A673 (cell line): Measurements from ENCODE around the gene KCNH5. TPM values are rescaled to one million over a fixed set of nuclear protein-coding genes. Genes with fewer than 3 reads are reported as not detected.
A peak's percentile ranks its signal among the peaks of the same experiment; 100 is the strongest.

Experiments used
- Bru-seq: library from RNA; stranded (reverse); fragments of 400-500 nt; gene quantifications from one replicate; lab custom pipeline; 2021; lab: Mats Ljungman, UMichigan
- BruChase-seq, 2 experiments: library from RNA; stranded (reverse); fragments of 400-500 nt; gene quantifications; one replicate each; lab custom pipeline; 2021; lab: Mats Ljungman, UMichigan
- BruUV-seq: library from RNA; stranded (reverse); fragments of 400-500 nt; replicated peaks from 2 replicates; lab custom pipeline; 2021; lab: Mats Ljungman, UMichigan
- CTCF ChIA-PET: fragments of 300-600 bp; sonication (Branson Sonifier 250); formaldehyde crosslinking; loops from one replicate; lab custom pipeline; 2022; ENCODE audit warnings: antibody characterized with exemption; lab: Charles Lee
- POLR2A ChIA-PET: fragments of 300-600 bp; sonication (Branson Sonifier 250); formaldehyde crosslinking; loops from one replicate; lab custom pipeline; 2022; ENCODE audit warnings: antibody characterized with exemption; ENCODE audit not compliant: low non-redundant PET; lab: Charles Lee
- DNase-seq: peaks from one replicate; pipeline ENCODE4 v3.0.0-alpha.2; 2015; ENCODE audit warnings: low spot score
- H3K27ac ChIP-seq: fragments of 200-600 bp; sonication (generic); 2 replicates; pipeline ENCODE4 v1.5.1; 2016; ENCODE audit warnings: mixed run types, low read depth, mild to moderate bottlenecking, mixed read lengths, antibody characterized with exemption, low read length; ENCODE audit not compliant: poor library complexity, severe bottlenecking
- H3K27me3 ChIP-seq: fragments of 200-600 bp; sonication (generic); replicated peaks from 2 replicates; pipeline ENCODE4 v1.6.1; 2017; ENCODE audit warnings: mixed run types, low read depth, mild to moderate bottlenecking, mixed read lengths, antibody characterized with exemption, low read length; ENCODE audit not compliant: insufficient read depth, poor library complexity
- H3K36me3 ChIP-seq: fragments of 200-600 bp; sonication (generic); 2 replicates; pipeline ENCODE4 v1.6.1; 2016; ENCODE audit warnings: mixed run types, mild to moderate bottlenecking, mixed read lengths, antibody characterized with exemption, low read length; ENCODE audit not compliant: insufficient read depth, poor library complexity, severe bottlenecking
- H3K4me1 ChIP-seq: fragments of 200-600 bp; sonication (generic); 2 replicates; pipeline ENCODE4 v1.6.1; 2017; ENCODE audit warnings: mixed run types, mild to moderate bottlenecking, mixed read lengths, antibody characterized with exemption, low read length; ENCODE audit not compliant: insufficient read depth, poor library complexity, severe bottlenecking
- H3K4me3 ChIP-seq: fragments of 200-600 bp; sonication (generic); 2 replicates; pipeline ENCODE4 v1.5.1; 2016; ENCODE audit warnings: low read depth, mixed run types, mild to moderate bottlenecking, mixed read lengths, low read length; ENCODE audit not compliant: poor library complexity, severe bottlenecking
- H3K9me3 ChIP-seq: fragments of 200-600 bp; sonication (generic); 2 replicates; pipeline ENCODE4 v1.6.1; 2016; ENCODE audit warnings: mixed run types, low read depth, mild to moderate bottlenecking, mixed read lengths, antibody characterized with exemption, low read length; ENCODE audit not compliant: poor library complexity, severe bottlenecking
- CTCF ChIP-seq: fragments of 300-800, 200-600 bp; sonication (generic); conservative IDR thresholded peaks from 2 replicates; pipeline ENCODE4 v1.5.1; 2017; ENCODE audit warnings: low read depth, mild to moderate bottlenecking, antibody characterized with exemption, low read length, moderate library complexity, mixed read lengths
- EZH2 ChIP-seq: fragments of 200-600 bp; sonication (generic); IDR thresholded peaks from 2 replicates; pipeline ENCODE4 v1.6.1; 2017; ENCODE audit warnings: borderline replicate concordance, low read depth, mild to moderate bottlenecking, mixed read lengths, antibody characterized with exemption, low read length; ENCODE audit not compliant: poor library complexity, severe bottlenecking
- intact Hi-C: fragments of 100-400 bp; cut with micrococcal nuclease; formaldehyde crosslinking; loops from one replicate; pipeline ENCODE4 v1.10.0; 2022; ENCODE audit not compliant: unreplicated experiment
- long read RNA-seq: library from polyadenylated mRNA; stranded (forward); transcript quantifications from one replicate; pipeline ENCODE4 v2.0.0, GENCODE V29; 2022
- total RNA-seq: library from RNA; stranded (reverse); gene quantifications from 2 replicates; pipeline ENCODE4 v1.2.3, GENCODE V29; 2021

KCNH5 gene
- total RNA-seq (27.9 and 31.8 TPM in 2 replicates), Bru-seq, nascent RNA (percentile 87 among the genes with signal in this experiment), BruChase-seq, experiment 1, labeled RNA remaining after a 2-hour chase (percentile 74 among the genes with signal in this experiment), BruChase-seq, experiment 2, labeled RNA remaining after a 6-hour chase (percentile 65 among the genes with signal in this experiment)
- long read RNA-seq, full-length matches to known transcripts, result 5 of 28 reads
- long read RNA-seq, partial matches to known transcripts, result 9 of 28 reads
- long read RNA-seq, other reads (novel, unspliced or antisense), result 14 of 28 reads

- H3K9me3 ChIP-seq, result no peaks in the 10 kb centered on the region
- H3K36me3 ChIP-seq, result no peaks in the 10 kb centered on the region
- DNase-seq, result peak; percentile 88
- H3K27ac ChIP-seq, result no peak within 1 kb of the TSS
- peak within 1 kb of the TSS; percentile 80 for H3K4me3 ChIP-seq
- no peaks in the 10 kb centered on the region for H3K27me3 ChIP-seq
- peaks cover 27% of the 10 kb centered on the region for H3K4me1 ChIP-seq
- intact Hi-C loops, result loop anchor here (10.0 kb wide), 1 partner anchor 230 kb away; no protein-coding TSS in a partner anchor
- ChIA-PET POLR2A (no interaction called here), CTCF (interaction anchor here (0.7 kb wide), 1 partner anchor 476 kb away, joined by 6 read pairs; no protein-coding TSS in a partner anchor)
- no TSS peak for BruUV-seq
- TF ChIP-seq CTCF, result no peak
- no peak for TF ChIP-seq EZH2
Observed at GRCh38 chr14:63045234-63045611, at the start of gene KCNH5. Gene KCNH5, minus strand, starts transcription at chr14:63045458. Its CDS starts 272 bp downstream, at chr14:63045186.

- ChIA-PET POLR2A (no interaction called here), CTCF (interaction anchor here (0.5 kb wide), 1 partner anchor 36 kb away, joined by 4 read pairs; no protein-coding TSS in a partner anchor)
- no peak for TF ChIP-seq EZH2
- no peak for TF ChIP-seq CTCF
- H3K36me3 ChIP-seq, result no peaks in the 10 kb centered on the region
- BruUV-seq, result no TSS peak
- H3K27ac ChIP-seq, result no peak overlapping the region
- H3K4me1 ChIP-seq, result no peaks in the 10 kb centered on the region
- intact Hi-C loops, result no loop called here
- H3K27me3 ChIP-seq, result no peaks in the 10 kb centered on the region
- no peaks in the 10 kb centered on the region for H3K9me3 ChIP-seq
- no peak overlapping the region for H3K4me3 ChIP-seq
- no peak for DNase-seq
Observed at GRCh38 chr14:63091394-63091996, 46.2 kb upstream of the KCNH5 start.

- TF ChIP-seq EZH2, result no peak
- no peak for TF ChIP-seq CTCF
- Histone ChIP-seq H3K27ac (no peak overlapping the region), H3K4me3 (no peak overlapping the region), H3K27me3 (no peaks in the 10 kb centered on the region), H3K36me3 (no peaks in the 10 kb centered on the region), H3K9me3 (peaks cover 3% of the 10 kb centered on the region), H3K4me1 (no peaks in the 10 kb centered on the region)
- ChIA-PET POLR2A (no interaction called here), CTCF (no interaction called here)
- intact Hi-C loops, result no loop called here
- no peak for DNase-seq
- no TSS peak for BruUV-seq
Observed at GRCh38 chr14:63088865-63089264, 43.6 kb upstream of the KCNH5 start.
